Left lobe of liver (tissue), 2 donors: Measurements from ENCODE around the gene SLC19A2. TPM values are rescaled to one million over a fixed set of nuclear protein-coding genes. Genes with fewer than 3 reads are reported as not detected.
"Not testable (repeated sequence)": the region's sequence is repeated elsewhere in the genome, so short reads cannot be mapped to it uniquely, and the experiment has no call there.

Source experiments
- ATAC-seq: fragments of 200-7000 bp; cut with Tn5 transposase; one replicate; pipeline ENCODE4 v1.9.1; 2020; ENCODE audit warnings: mild to moderate bottlenecking, moderate library complexity
- DNase-seq: peaks from one replicate; pipeline ENCODE4 v3.0.0-alpha.2; 2020; ENCODE audit warnings: low spot score
- total RNA-seq: library from RNA; stranded (reverse); gene quantifications from one replicate; pipeline ENCODE4 v1.2.1, GENCODE V29; 2021
- donor health status: DM: no; HTN: no; CAD: no; lungs with moderate emphysema.
- donor health status: DM: no; HTN: yes; CAD: no.

The SLC19A2 gene
- total RNA-seq, 1 donor from 2014 or later, result 9.1 TPM

- ATAC-seq, result peak; percentile 72
- no peak for DNase-seq
These were observed 23.6 kb upstream of the SLC19A2 start for GRCh38 chr1:169509354-169509753.

- DNase-seq, result no peak
- ATAC-seq, result peak; percentile 36
These were observed 22.9 kb upstream of the SLC19A2 start for GRCh38 chr1:169508432-169509338.

- no peak for DNase-seq
- ATAC-seq, result peak; percentile 54
These were observed 21.7 kb upstream of the SLC19A2 start for GRCh38 chr1:169507413-169507812.

GRCh38 chr1:169503601-169504000 lies 17.9 kb upstream of the SLC19A2 start:
- not testable (repeated sequence) for ATAC-seq, DNase-seq

- no peak for ATAC-seq
- no peak for DNase-seq
These were observed 14.1 kb upstream of the SLC19A2 start for GRCh38 chr1:169499807-169500206.

- ATAC-seq, result no peak
- no peak for DNase-seq
These were observed 11.6 kb upstream of the SLC19A2 start for GRCh38 chr1:169497317-169497716.

- ATAC-seq (no peak), DNase-seq (no peak)
These were observed 10.2 kb upstream of the SLC19A2 start for GRCh38 chr1:169495916-169496315.

- ATAC-seq (no peak), DNase-seq (no peak)
These were observed 9.5 kb upstream of the SLC19A2 start for GRCh38 chr1:169495046-169495775.

- no peak for ATAC-seq
- no peak for DNase-seq
These were observed 8.6 kb upstream of the SLC19A2 start for GRCh38 chr1:169494343-169494742.

GRCh38 chr1:169493251-169493650 lies 7.5 kb upstream of the SLC19A2 start:
- DNase-seq (no peak), ATAC-seq (no peak)

- ATAC-seq (no peak), DNase-seq (no peak)
These were observed 6.1 kb upstream of the SLC19A2 start for GRCh38 chr1:169491845-169492281.

- ATAC-seq, result no peak
- DNase-seq, result no peak
These were observed 2.4 kb upstream of the SLC19A2 start for GRCh38 chr1:169488157-169488556.

GRCh38 chr1:169487561-169487960 lies 1.8 kb upstream of the SLC19A2 start:
- no peak for DNase-seq
- no peak for ATAC-seq

GRCh38 chr1:169487133-169487532 lies 1.4 kb upstream of the SLC19A2 start:
- ATAC-seq, result no peak
- no peak for DNase-seq

GRCh38 chr1:169486281-169487051 lies 722 bp upstream of the SLC19A2 start:
- no peak for DNase-seq
- ATAC-seq, result no peak

- ATAC-seq (peak; percentile 64), DNase-seq (peak; percentile 75)
These were observed 887 bp downstream of the SLC19A2 start for GRCh38 chr1:169484683-169485430.

GRCh38 chr1:169484101-169484500 lies 1.6 kb downstream of the SLC19A2 start:
- no peak for DNase-seq
- no peak for ATAC-seq

GRCh38 chr1:169483500-169483966 lies 2.2 kb downstream of the SLC19A2 start:
- DNase-seq (peak; percentile 67), ATAC-seq (peak; percentile 34)

- ATAC-seq, result no peak
- no peak for DNase-seq
These were observed 6.2 kb downstream of the SLC19A2 start for GRCh38 chr1:169479363-169480066.
